ENCODE results near the gene CEP164. TPM values are rescaled to one million over a fixed set of nuclear protein-coding genes. Genes with fewer than 3 reads are reported as not detected.

CEP164 gene
- total and polyA plus RNA-seq, 10 of the 15 experiments (the other 5 are each of a cell fraction or from before 2014, with no cell fraction given): 4.2 to 31.2 (median 20.2) TPM

GRCh38 chr11:117390743-117391142 lies 63.1 kb downstream of the CEP164 start (continued):
- TF ChIP-seq, protein P1, sequence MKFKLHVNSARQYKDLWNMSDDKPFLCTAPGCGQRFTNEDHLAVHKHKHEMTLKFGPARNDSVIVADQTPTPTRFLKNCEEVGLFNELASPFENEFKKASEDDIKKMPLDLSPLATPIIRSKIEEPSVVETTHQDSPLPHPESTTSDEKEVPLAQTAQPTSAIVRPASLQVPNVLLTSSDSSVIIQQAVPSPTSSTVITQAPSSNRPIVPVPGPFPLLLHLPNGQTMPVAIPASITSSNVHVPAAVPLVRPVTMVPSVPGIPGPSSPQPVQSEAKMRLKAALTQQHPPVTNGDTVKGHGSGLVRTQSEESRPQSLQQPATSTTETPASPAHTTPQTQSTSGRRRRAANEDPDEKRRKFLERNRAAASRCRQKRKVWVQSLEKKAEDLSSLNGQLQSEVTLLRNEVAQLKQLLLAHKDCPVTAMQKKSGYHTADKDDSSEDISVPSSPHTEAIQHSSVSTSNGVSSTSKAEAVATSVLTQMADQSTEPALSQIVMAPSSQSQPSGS (IDR thresholded peaks at IDR 0.05; ENCODE audit: low read length): no peak
- TF ChIP-seq RUNX3 (IDR thresholded peaks at IDR 0.05; ENCODE audit: low read length) (no peak), POLR2AphosphoS5 (IDR thresholded peaks at IDR 0.05; ENCODE audit: low read length) (no peak)

GRCh38 chr11:117391181-117391580 lies 63.5 kb downstream of the CEP164 start:
- Histone ChIP-seq H2AFZ (ENCODE audit: control insufficient read depth, low read depth, low read length) (no peak overlapping the region), H3K9ac (ENCODE audit: control insufficient read depth, insufficient read depth, low read length) (no peak overlapping the region)
- POLR2A ChIA-PET: no interaction called here

More at GRCh38 chr11:117391181-117391580, 63.5 kb downstream of the CEP164 start:
- no peak overlapping the region for H3K4me2 ChIP-seq (ENCODE audit: control insufficient read depth, insufficient read depth)
- CTCF ChIA-PET: interaction anchor here (0.8 kb wide), 1 partner anchor 11 kb away, joined by 4 read pairs; no protein-coding TSS in a partner anchor
- H3K27me3 ChIP-seq (replicated peaks in 1 of 2; ENCODE audit: control insufficient read depth in 2 of 2, insufficient read depth in 2 of 2, low read length in 1 of 2): no peaks in the 10 kb centered on the region
- no peaks in the 10 kb centered on the region for H4K20me1 ChIP-seq (ENCODE audit: control insufficient read depth, insufficient read depth)
- H3K36me3 ChIP-seq (ENCODE audit: control insufficient read depth in 2 of 2, insufficient read depth in 2 of 2, low read length in 1 of 2): peaks cover 12 to 32% of the 10 kb centered on the region in 2 experiments
- in situ Hi-C loops (cut with MboI) (no loop called here), intact Hi-C loops (cut with micrococcal nuclease; ENCODE audit: unreplicated experiment) (no loop called here)
- ATAC-seq: no peak
- TF ChIP-seq HDGF (IDR thresholded peaks at IDR 0.05): no peak
- TF ChIP-seq, protein P2, sequence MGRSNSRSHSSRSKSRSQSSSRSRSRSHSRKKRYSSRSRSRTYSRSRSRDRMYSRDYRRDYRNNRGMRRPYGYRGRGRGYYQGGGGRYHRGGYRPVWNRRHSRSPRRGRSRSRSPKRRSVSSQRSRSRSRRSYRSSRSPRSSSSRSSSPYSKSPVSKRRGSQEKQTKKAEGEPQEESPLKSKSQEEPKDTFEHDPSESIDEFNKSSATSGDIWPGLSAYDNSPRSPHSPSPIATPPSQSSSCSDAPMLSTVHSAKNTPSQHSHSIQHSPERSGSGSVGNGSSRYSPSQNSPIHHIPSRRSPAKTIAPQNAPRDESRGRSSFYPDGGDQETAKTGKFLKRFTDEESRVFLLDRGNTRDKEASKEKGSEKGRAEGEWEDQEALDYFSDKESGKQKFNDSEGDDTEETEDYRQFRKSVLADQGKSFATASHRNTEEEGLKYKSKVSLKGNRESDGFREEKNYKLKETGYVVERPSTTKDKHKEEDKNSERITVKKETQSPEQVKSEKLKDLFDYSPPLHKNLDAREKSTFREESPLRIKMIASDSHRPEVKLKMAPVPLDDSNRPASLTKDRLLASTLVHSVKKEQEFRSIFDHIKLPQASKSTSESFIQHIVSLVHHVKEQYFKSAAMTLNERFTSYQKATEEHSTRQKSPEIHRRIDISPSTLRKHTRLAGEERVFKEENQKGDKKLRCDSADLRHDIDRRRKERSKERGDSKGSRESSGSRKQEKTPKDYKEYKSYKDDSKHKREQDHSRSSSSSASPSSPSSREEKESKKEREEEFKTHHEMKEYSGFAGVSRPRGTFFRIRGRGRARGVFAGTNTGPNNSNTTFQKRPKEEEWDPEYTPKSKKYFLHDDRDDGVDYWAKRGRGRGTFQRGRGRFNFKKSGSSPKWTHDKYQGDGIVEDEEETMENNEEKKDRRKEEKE (IDR thresholded peaks at IDR 0.05): no peak
- TF ChIP-seq POLR2AphosphoS5 (IDR thresholded peaks at IDR 0.05; ENCODE audit: low read length): no peak
- TF ChIP-seq ESRRA (IDR thresholded peaks at IDR 0.05; ENCODE audit: low read length): no peak
- TF ChIP-seq BCL3 (IDR thresholded peaks at IDR 0.05; ENCODE audit: borderline replicate concordance, insufficient read depth, low read depth, low read length, poor library complexity, severe bottlenecking): no peak
- TF ChIP-seq CHD4 (IDR thresholded peaks at IDR 0.05): no peak
- no peak for TF ChIP-seq NR2C1 (IDR thresholded peaks at IDR 0.05)
- TF ChIP-seq PRDM15 (CRISPR knock-in tag; IDR thresholded peaks at IDR 0.05): no peak
- TF ChIP-seq TCF3 (IDR thresholded peaks at IDR 0.05; ENCODE audit: borderline replicate concordance, insufficient read depth, low read depth, low read length): no peak
- no peak for TF ChIP-seq SPI1 (IDR thresholded peaks at IDR 0.05; ENCODE audit: borderline replicate concordance, insufficient read depth, low read depth, low read length)
- no peaks in the 10 kb centered on the region; the same call in 2 of the 3 replicates for H3K9me3 ChIP-seq (replicated peaks; ENCODE audit: control insufficient read depth, insufficient read depth, low read length)
- no peaks in the 10 kb centered on the region for H3K79me2 ChIP-seq (ENCODE audit: control insufficient read depth, insufficient read depth, low read length)
- SMC1A ChIA-PET (ENCODE audit: uncharacterized antibody, unreplicated experiment): no interaction called here
- no peaks in the 10 kb centered on the region for H3K4me1 ChIP-seq (ENCODE audit: control insufficient read depth, insufficient read depth, low read length)
- RAD21 ChIA-PET (ENCODE audit: unreplicated experiment): no interaction called here
- no peak overlapping the region for H3K27ac ChIP-seq (ENCODE audit: control insufficient read depth, insufficient read depth)
- H3K4me3 ChIP-seq: no peak overlapping the region
- WGBS (ENCODE audit: insufficient coverage, insufficient replicate concordance, low lambda C conversion rate, missing lambda C conversion rate): 99% methylated on average over 8 of the region's 8 CpGs
- BruUV-seq (replicated peaks): no TSS peak
- DNase-seq (ENCODE audit: low read depth, low spot score): no peak
- FAIRE-seq: no peak

Measured in GM12878 (cell line).